ENCODE results near the gene MTMR11. TPM values are rescaled to one million over a fixed set of nuclear protein-coding genes. Genes with fewer than 3 reads are reported as not detected.
A peak's percentile ranks its signal among the peaks of the same experiment; 100 is the strongest.

MTMR11 gene
- total RNA-seq, 1 experiment from 2014 or later = 16.0 TPM

GRCh38 chr1:149896575-149896974 lies 40.1 kb downstream of the MTMR11 start:
- Histone ChIP-seq H3K27me3 (ENCODE audit: insufficient read depth, low read depth) (no peaks in the 10 kb centered on the region), H3F3A (ENCODE audit: insufficient read depth, low read depth) (peaks cover 8% of the 10 kb centered on the region; the same call in 1 of the 2 replicates), H3K4me2 (no peak overlapping the region), H3K9me3 (ENCODE audit: insufficient read depth, low read depth) (no peaks in the 10 kb centered on the region), H3K79me2 (ENCODE audit: low read depth) (0 out of 2 replicates have a peak, but pooled peaks cover 8% of the 10 kb centered on the region), H3K4me3 (no peak overlapping the region), H3K36me3 (ENCODE audit: low read depth) (no peaks in the 10 kb centered on the region), H4K20me1 (ENCODE audit: insufficient read depth) (0 out of 2 replicates have a peak, but pooled peaks cover 3% of the 10 kb centered on the region), H2AFZ (no peak overlapping the region), H3K4me1 (replicated peaks; ENCODE audit: insufficient read depth) (peaks cover 14% of the 10 kb centered on the region), H3K9me2 (ENCODE audit: insufficient read depth) (no peaks in the 10 kb centered on the region), H3K27ac (no peak overlapping the region)
- intact Hi-C loops (cut with micrococcal nuclease; ENCODE audit: unreplicated experiment) = no loop called here
- CTCF ChIA-PET = no interaction called here
- DNase-seq = no peak
- BruUV-seq (replicated peaks) = no TSS peak
- POLR2A ChIA-PET (ENCODE audit: unreplicated experiment) = no interaction called here
- TF ChIP-seq CTCF (conservative IDR thresholded peaks at IDR 0.05) (no peak), EZH2 (IDR thresholded peaks at IDR 0.05; ENCODE audit: low read depth) (no peak)

GRCh38 chr1:149888999-149889289 lies 47.7 kb downstream of the MTMR11 start:
- no peak for TF ChIP-seq EZH2 (IDR thresholded peaks at IDR 0.05; ENCODE audit: low read depth)
- no peak for TF ChIP-seq CTCF (conservative IDR thresholded peaks at IDR 0.05)
- no TSS peak for BruUV-seq (replicated peaks)

GRCh38 chr1:149888247-149888998 lies 48.3 kb downstream of the MTMR11 start:
- H3K27me3 ChIP-seq (ENCODE audit: insufficient read depth, low read depth) = no peaks in the 10 kb centered on the region
- CTCF ChIA-PET = interaction anchor here (0.6 to 0.9 kb wide), 2 partner anchors 74 to 299 kb away, joined by 3 read pairs; no protein-coding TSS in a partner anchor
- H4K20me1 ChIP-seq (ENCODE audit: insufficient read depth) = no peaks in the 10 kb centered on the region
- peaks cover 27% of the 10 kb centered on the region for H3K4me1 ChIP-seq (replicated peaks; ENCODE audit: insufficient read depth)
- no peaks in the 10 kb centered on the region for H3K36me3 ChIP-seq (ENCODE audit: low read depth)
- TF ChIP-seq CTCF (conservative IDR thresholded peaks at IDR 0.05) = peak; percentile 74
- no peak for TF ChIP-seq EZH2 (IDR thresholded peaks at IDR 0.05; ENCODE audit: low read depth)
- peak overlapping the region; percentile 79 for H3K4me3 ChIP-seq
- peak overlapping the region; percentile 94 for H3K4me2 ChIP-seq
- no peaks in the 10 kb centered on the region for H3K9me3 ChIP-seq (ENCODE audit: insufficient read depth, low read depth)
- no peaks in the 10 kb centered on the region for H3K9me2 ChIP-seq (ENCODE audit: insufficient read depth)
- peak overlapping the region; percentile 90 for H2AFZ ChIP-seq
- H3F3A ChIP-seq (ENCODE audit: insufficient read depth, low read depth) = peaks cover 41% of the 10 kb centered on the region
- peak; percentile 73 to 81 for DNase-seq
- H3K79me2 ChIP-seq (ENCODE audit: low read depth) = peaks cover 18% of the 10 kb centered on the region
- intact Hi-C loops (cut with micrococcal nuclease; ENCODE audit: unreplicated experiment) = loop anchor here (1.0 to 10.0 kb wide), 4 partner anchors 51 to 276 kb away; no protein-coding TSS in a partner anchor
- POLR2A ChIA-PET (ENCODE audit: unreplicated experiment) = interaction anchor here (0.6 to 2.4 kb wide), 9 partner anchors 33 to 394 kb away, joined by 3 to 33 read pairs (median 7); partner anchors contain the start of genes CIART, OTUD7B and PLEKHO1
- peak overlapping the region; percentile 97 for H3K27ac ChIP-seq
- BruUV-seq (replicated peaks) = TSS peak; percentile 40

More at GRCh38 chr1:149888999-149889289, 47.7 kb downstream of the MTMR11 start:
- no peaks in the 10 kb centered on the region for H3K36me3 ChIP-seq (ENCODE audit: low read depth)
- CTCF ChIA-PET = no interaction called here
- H3K4me3 ChIP-seq = peak overlapping the region; percentile 79
- peaks cover 41% of the 10 kb centered on the region for H3F3A ChIP-seq (ENCODE audit: insufficient read depth, low read depth)
- no peaks in the 10 kb centered on the region for H3K9me3 ChIP-seq (ENCODE audit: insufficient read depth, low read depth)
- intact Hi-C loops (cut with micrococcal nuclease; ENCODE audit: unreplicated experiment) = loop anchor here (1.0 to 10.0 kb wide), 4 partner anchors 50 to 276 kb away; no protein-coding TSS in a partner anchor
- H2AFZ ChIP-seq = peak overlapping the region; percentile 90
- no peaks in the 10 kb centered on the region for H3K9me2 ChIP-seq (ENCODE audit: insufficient read depth)
- no peaks in the 10 kb centered on the region for H4K20me1 ChIP-seq (ENCODE audit: insufficient read depth)
- H3K79me2 ChIP-seq (ENCODE audit: low read depth) = peaks cover 12% of the 10 kb centered on the region
- H3K27me3 ChIP-seq (ENCODE audit: insufficient read depth, low read depth) = no peaks in the 10 kb centered on the region
- peaks cover 26% of the 10 kb centered on the region for H3K4me1 ChIP-seq (replicated peaks; ENCODE audit: insufficient read depth)
- POLR2A ChIA-PET (ENCODE audit: unreplicated experiment) = interaction anchor here (1.1 kb wide), 1 partner anchor 50 kb away, joined by 6 read pairs; no protein-coding TSS in a partner anchor
- H3K4me2 ChIP-seq = peak overlapping the region; percentile 94
- peak in 1 of 2 experiments; percentile 15 for DNase-seq
- H3K27ac ChIP-seq = peak overlapping the region; percentile 97

Measured in PC-9 (cell line).